Esophagus muscularis mucosa (tissue), 4 donors: ENCODE results near the gene UBE2E2. TPM values are rescaled to one million over a fixed set of nuclear protein-coding genes. Genes with fewer than 3 reads are reported as not detected.

Experiments
- DNase-seq: peaks from one replicate; pipeline ENCODE4 v3.0.0-alpha.2; 2017; ENCODE audit errors: extremely low spot score
- H3K27ac ChIP-seq, 4 donors: fragments of 200-600 bp; sonication (generic); replicated peaks in 1 of 4; 1 replicate in 3 of 4; 2 replicates in 1 of 4; pipeline ENCODE4 v1.5.1; 2016 to 2019; ENCODE audit warnings: mild to moderate bottlenecking in 1 of 4
- H3K27me3 ChIP-seq, 4 donors: fragments of 200-600 bp; sonication (generic); one replicate each; pipeline versions ENCODE4 v1.5.1 to v1.6.0; 2016 to 2019
- H3K36me3 ChIP-seq, 4 donors: fragments of 200-600 bp; sonication (generic); one replicate each; pipeline ENCODE4 v1.5.1; 2016 to 2019
- H3K4me1 ChIP-seq, 4 donors: fragments of 200-600 bp; sonication (generic); one replicate each; pipeline ENCODE4 v1.5.1; 2016 to 2019
- H3K4me3 ChIP-seq, 4 donors: fragments of 200-600 bp; sonication (generic); 1 replicate in 2 of 4; 2 replicates in 2 of 4; pipeline ENCODE4 v1.5.1; 2016 to 2019; ENCODE audit warnings: mild to moderate bottlenecking in 4 of 4, moderate library complexity in 1 of 4
- H3K9me3 ChIP-seq, 4 donors: fragments of 200-600 bp; sonication (generic); 1 replicate in 3 of 4; 2 replicates in 1 of 4; pipeline ENCODE4 v1.5.1; 2016 to 2019
- CTCF ChIP-seq, 3 experiments: fragments of 200-600 bp in 2 of 3; fragments of 450-650 bp in 1 of 3; sonication (generic) in 2 of 3; IDR thresholded peaks; one replicate each; pipeline ENCODE4 v1.5.1; 2017 to 2019; ENCODE audit warnings: antibody characterized with exemption in 3 of 3, mild to moderate bottlenecking in 2 of 3, moderate library complexity in 1 of 3
- EP300 ChIP-seq: sonication (generic); formaldehyde crosslinking; IDR thresholded peaks from one replicate; pipeline ENCODE4 v1.6.1; 2017; ENCODE audit warnings: antibody characterized with exemption
- POLR2A ChIP-seq: fragments of 450-650 bp; IDR thresholded peaks from one replicate; pipeline ENCODE4 v1.6.1; 2017; ENCODE audit warnings: antibody characterized with exemption, moderate library complexity, mild to moderate bottlenecking, low read depth
- POLR2AphosphoS5 ChIP-seq, 2 donors: sonication (generic); formaldehyde crosslinking; IDR thresholded peaks; one replicate each; pipeline ENCODE4 v1.6.1; 2017; ENCODE audit warnings: antibody characterized with exemption in 2 of 2
- WGBS: methylation state at CpG from one replicate; pipeline ENCODE4 v1.1.5; 2018; 5-methylcytosine and 5-hydroxymethylcytosine counted together
- intact Hi-C: fragments of 100-400 bp; cut with DNase I; formaldehyde crosslinking; loops from one replicate; pipeline ENCODE4 v1.15.1; 2023
- total RNA-seq, 4 donors: library from RNA; depleted of rRNA; stranded (reverse); fragments of >200 nt; gene quantifications; one replicate each; pipeline versions ENCODE4 v1.1.0 to v1.2.1, GENCODE V29; 2016

The UBE2E2 gene
- total RNA-seq, 4 donors from 2014 or later, result 53.5 to 143 (median 90.3) TPM

- intact Hi-C loops, result no loop called here
- no peak for TF ChIP-seq EP300
- no peak for TF ChIP-seq CTCF (IDR thresholded peaks at IDR 0.05)
- no peak for TF ChIP-seq POLR2AphosphoS5 (IDR thresholded peaks at IDR 0.05)
- TF ChIP-seq POLR2A, result no peak
- Histone ChIP-seq H3K9me3 (no peaks in the 10 kb centered on the region), H3K4me3 (no peak overlapping the region), H3K36me3 (no peaks in the 10 kb centered on the region), H3K4me1 (no peaks in the 10 kb centered on the region), H3K27me3 (no peaks in the 10 kb centered on the region), H3K27ac (no peak overlapping the region)
- DNase-seq, result no peak
- WGBS, result 89% methylated on average over 1 of the region's 1 CpG
Observed at GRCh38 chr3:23574822-23575315, 371.7 kb downstream of the UBE2E2 start.

GRCh38 chr3:23575697-23576096 is 372.6 kb downstream of the UBE2E2 start:
- intact Hi-C loops, result no loop called here
- WGBS, result 94% methylated on average over 3 of the region's 3 CpGs
- H3K36me3 ChIP-seq, result no peaks in the 10 kb centered on the region

DNA sequence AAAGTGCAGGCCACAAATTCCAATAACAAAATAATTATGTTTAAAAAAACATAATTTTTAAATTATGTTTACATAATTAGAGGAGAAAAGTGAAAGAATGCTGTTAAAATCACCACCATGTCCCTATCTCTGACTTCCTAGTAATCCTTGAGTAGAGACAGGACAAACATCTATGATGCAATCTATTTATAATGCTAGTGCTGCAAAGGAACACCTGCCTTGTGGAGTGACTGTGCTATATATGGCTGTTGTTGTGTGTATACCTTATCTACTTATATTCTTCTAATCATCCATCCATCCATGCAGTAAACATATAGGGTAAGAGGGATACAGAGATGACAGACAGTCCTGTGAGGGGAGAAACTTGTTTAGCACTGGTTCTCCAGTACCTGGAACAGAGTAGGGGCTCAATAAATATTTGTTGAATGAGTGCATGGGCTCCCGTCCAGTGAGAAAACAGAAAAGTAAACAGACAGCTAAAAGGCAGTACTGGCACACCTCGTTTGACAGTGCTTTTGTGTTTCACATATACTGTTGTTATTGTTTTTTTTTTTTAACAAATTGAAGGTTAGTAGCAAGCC is 373.3 kb downstream of the UBE2E2 start:
- WGBS, result 80% methylated on average over 2 of the region's 2 CpGs
- intact Hi-C loops, result no loop called here
- no peak for DNase-seq
- Histone ChIP-seq H3K4me3 (no peak overlapping the region), H3K4me1 (no peaks in the 10 kb centered on the region), H3K36me3 (no peaks in the 10 kb centered on the region), H3K27ac (no peak overlapping the region), H3K27me3 (no peaks in the 10 kb centered on the region), H3K9me3 (no peaks in the 10 kb centered on the region)
- no peak for TF ChIP-seq POLR2A
- no peak for TF ChIP-seq CTCF (IDR thresholded peaks at IDR 0.05)

More at GRCh38 chr3:23575697-23576096, 372.6 kb downstream of the UBE2E2 start:
- no peaks in the 10 kb centered on the region for H3K9me3 ChIP-seq
- TF ChIP-seq POLR2A (no peak), POLR2AphosphoS5 (IDR thresholded peaks at IDR 0.05) (no peak), CTCF (IDR thresholded peaks at IDR 0.05) (no peak), EP300 (no peak)
- no peak overlapping the region for H3K27ac ChIP-seq
- DNase-seq, result no peak
- H3K4me1 ChIP-seq, result no peaks in the 10 kb centered on the region
- H3K4me3 ChIP-seq, result no peak overlapping the region
- H3K27me3 ChIP-seq, result no peaks in the 10 kb centered on the region

DNA sequence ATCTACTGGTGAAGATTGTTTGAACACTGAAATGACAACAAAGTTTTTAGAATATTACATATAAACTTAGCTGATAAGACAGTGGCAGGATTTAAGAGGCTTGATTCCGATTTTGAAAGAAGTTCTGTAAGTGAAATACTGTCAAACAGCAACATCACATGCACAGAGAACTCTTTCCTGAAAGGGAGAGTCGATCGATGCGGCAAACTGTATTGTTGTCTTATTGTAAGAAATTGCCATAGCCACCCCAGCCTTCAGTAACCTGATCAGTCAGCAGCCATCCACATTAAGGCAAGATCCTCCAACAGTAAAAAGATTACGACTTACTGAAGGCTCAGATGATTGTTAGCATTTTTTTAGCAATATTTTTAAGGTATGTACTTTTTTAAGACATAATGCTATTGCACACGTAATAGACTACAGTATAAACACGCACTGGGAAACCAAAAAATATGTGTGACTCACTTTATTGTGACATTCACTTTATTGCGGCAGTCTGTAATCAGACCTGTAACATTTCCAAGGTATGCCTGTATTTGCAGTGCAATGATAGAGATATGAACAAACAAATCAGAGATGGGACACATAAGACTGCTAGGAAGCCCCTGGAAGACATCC is 377.1 kb downstream of the UBE2E2 start:
- Histone ChIP-seq H3K27ac (no peak overlapping the region), H3K9me3 (no peaks in the 10 kb centered on the region), H3K27me3 (no peaks in the 10 kb centered on the region), H3K36me3 (no peaks in the 10 kb centered on the region), H3K4me1 (no peaks in the 10 kb centered on the region), H3K4me3 (no peak overlapping the region)
- DNase-seq, result no peak
- TF ChIP-seq POLR2A (no peak), CTCF (IDR thresholded peaks at IDR 0.05) (no peak), POLR2AphosphoS5 (IDR thresholded peaks at IDR 0.05) (no peak), EP300 (no peak)
- intact Hi-C loops, result no loop called here
- 96% methylated on average over 8 of the region's 8 CpGs for WGBS
